Right renal cortex interstitium (tissue), 3 donors: Measurements from ENCODE around the gene TCP11. TPM values are rescaled to one million over a fixed set of nuclear protein-coding genes. Genes with fewer than 3 reads are reported as not detected.

Experiments
- DNase-seq, 3 donors: peaks; one replicate each; pipeline ENCODE4 v3.0.0-alpha.2; 2013; ENCODE audit warnings: low read depth in 3 of 3, low spot score in 2 of 3
- polyA plus RNA-seq, 3 donors: library from polyadenylated mRNA; unstranded; fragments of 120-200 nt; gene quantifications; one replicate each; pipeline ENCODE4 v1.2.1, GENCODE V29; 2013; ENCODE audit not compliant: insufficient read length in 3 of 3

Gene TCP11
- polyA plus RNA-seq: 1 to 10 TPM; 1.9 to 2.7 (median 2.6) TPM

- no peak for DNase-seq
Measured at GRCh38 chr6:35141007-35141655, at the start of gene TCP11. TSS of gene TCP11 (minus strand) at chr6:35141339. CDS start at chr6:35140870, 469 bp downstream.

GRCh38 chr6:35190306-35190705, 49.2 kb upstream of the TCP11 start:
- DNase-seq: no peak

- DNase-seq: no peak
Measured at GRCh38 chr6:35188886-35189285, 47.7 kb upstream of the TCP11 start.

DNA sequence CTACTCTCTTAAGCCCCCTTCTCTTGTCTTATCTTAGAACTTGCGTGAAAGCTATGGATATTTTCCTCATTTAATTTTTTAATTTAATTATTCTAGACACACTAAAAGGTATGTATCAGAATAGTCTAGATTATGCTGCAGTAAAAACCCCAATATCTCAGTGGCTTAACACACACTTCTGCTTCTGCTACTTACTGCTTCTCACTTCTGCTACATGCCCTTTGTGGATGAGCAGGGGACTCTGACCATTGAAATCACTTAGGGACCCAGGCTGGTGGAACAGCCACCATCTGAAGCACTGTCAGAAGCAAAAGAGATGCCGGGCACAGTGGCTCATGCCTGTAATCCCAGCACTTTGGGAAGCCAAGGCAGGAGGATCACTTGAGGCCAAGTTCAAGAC, 45.4 kb upstream of the TCP11 start:
- no peak for DNase-seq

- no peak for DNase-seq
Measured at GRCh38 chr6:35185971-35186370, 44.8 kb upstream of the TCP11 start.

GRCh38 chr6:35185302-35185681, 44.2 kb upstream of the TCP11 start:
- no peak for DNase-seq

DNA sequence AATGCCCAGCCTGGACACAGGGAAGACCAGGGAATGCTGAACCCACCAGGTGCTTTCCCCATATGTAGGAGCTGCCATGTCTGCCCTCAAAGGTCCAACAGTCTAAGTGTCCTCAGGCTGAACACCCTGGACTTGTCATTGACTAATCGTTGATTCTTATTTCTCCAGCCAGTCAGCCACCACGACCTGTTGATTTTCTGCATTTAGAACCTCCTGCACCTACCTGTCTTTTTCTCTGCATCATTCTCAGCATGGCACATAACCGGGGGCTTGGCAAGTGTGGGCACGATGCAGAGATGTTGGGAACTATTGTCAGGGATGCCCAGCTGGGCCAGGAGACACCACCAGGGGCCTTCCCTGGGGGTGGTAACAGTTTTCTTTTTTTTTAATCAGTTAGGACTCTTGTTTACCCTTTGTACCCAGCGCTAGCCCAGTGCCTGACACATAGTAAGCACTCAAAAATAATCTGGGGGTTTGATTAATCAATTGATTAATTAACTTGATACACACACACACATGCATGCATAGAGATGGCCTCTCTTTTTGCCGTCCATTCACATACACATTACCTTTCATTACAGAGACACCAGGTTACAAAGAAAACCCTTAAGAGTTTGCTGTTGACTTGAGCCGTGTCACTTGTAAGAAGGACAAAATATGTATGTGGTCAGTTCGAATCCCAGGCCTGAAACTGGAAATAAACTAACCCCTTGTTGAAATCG, 43.6 kb upstream of the TCP11 start:
- no peak for DNase-seq

GRCh38 chr6:35183935-35184334, 42.8 kb upstream of the TCP11 start:
- no peak for DNase-seq

- no peak for DNase-seq
Measured at GRCh38 chr6:35183281-35183680, 42.1 kb upstream of the TCP11 start.

DNA sequence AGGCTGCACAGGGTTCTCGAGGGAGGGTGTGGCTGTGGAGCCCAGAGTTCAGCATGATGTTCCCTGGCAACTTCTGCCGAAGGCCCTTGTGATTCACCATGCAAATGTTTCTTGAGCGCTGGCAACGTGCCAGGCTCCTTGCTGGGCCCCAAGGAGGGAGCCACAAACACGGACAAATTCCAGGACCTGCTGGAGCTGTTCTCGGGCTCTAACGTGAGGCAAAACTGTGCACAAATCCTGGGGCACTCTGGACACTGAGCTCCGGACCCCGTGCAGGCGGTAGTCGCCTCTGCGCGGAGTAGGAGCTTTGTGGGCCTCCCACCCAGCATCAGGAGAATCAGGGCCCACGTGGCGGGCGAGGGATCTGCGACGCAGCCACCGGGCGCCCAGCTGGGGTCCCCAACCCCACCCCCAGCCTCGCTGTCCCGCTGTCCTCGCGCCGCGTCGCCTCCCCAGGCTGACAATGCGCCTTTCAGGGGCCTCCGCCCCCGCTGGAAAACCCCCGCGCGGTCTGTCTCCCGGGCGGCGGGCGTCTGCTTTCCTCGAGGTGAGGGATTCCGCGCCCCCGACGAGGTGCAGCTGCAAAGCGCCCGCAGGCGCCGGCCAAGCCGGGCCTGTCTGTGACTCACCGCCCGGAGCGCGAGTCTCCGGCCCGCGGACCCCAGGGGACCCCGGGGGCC, 40.9 kb upstream of the TCP11 start:
- no peak for DNase-seq

GRCh38 chr6:35181308-35181932, 40.3 kb upstream of the TCP11 start:
- DNase-seq: no peak

DNA sequence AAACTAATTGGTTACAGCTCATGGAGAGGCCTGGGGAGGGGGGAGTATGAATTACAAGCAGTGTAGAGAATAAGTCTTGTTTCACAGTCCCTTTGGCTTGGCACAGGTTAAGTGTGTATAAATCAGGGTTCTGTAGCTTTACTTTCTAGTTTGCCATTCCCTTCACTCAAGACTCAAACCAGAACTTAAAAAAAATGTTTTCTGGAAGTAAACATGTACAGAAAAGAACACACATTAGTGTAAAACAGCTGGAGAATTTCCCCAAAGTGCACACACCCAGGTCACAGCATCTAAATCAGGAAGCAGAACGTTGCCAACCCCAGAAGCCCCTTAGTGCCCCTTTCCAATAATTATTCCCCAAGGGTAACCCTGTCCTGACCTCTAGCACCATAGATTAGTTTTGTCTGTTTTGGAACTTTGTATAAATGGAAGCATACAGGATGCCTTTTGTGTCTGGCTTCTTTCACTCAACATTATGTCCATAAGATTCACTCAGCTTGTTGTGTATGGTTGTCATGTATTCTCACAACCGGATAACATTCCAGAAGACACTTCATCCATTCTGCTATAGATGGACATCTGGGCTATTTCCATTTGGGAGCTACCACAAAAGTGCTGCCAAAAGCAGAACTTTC, 38.9 kb upstream of the TCP11 start:
- no peak for DNase-seq

DNA sequence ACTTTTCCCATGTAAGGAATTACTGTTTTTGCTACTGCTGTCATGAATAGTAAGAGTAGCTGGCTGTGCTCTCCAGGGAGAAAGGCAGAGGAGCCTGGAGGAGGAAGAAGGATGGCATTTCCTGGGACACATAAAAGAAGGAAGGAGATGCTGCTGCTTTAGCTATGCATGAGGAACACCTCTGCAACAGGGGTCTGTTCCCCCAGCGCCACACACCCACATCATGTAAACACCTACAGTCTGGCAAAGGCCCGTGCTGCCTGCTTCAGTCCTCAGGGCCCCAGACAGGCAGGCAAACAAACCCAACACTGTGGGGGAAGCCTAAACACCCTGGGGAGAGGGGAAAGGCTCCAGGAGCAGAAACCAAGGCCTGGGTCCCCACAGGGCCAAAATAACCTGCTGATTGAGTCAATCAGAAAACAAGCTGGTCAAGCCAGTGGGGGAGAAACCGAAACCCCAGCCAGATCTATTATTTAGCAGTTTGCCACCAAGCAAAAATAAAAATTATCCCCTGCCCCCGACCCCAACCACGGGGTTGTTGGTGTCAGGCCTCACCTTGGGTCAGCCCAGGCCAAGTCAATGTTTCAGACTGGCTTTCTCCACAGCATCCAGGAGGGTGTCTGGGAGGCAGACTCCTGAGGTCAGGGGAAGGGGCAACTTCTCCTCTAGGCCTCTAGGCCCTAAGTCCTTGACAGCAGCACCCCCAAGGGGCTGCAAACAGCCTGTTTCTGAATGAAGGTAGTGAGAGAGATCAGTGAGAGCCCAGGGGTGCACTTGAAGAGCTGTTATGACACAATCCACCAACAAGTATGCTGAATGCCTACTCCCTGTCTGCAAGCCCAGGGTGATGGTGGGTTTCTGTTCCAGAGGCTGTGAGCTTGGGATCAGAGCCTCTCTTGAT, 38.0 kb upstream of the TCP11 start:
- no peak for DNase-seq

GRCh38 chr6:35178012-35178411, 36.9 kb upstream of the TCP11 start:
- DNase-seq: no peak

DNA sequence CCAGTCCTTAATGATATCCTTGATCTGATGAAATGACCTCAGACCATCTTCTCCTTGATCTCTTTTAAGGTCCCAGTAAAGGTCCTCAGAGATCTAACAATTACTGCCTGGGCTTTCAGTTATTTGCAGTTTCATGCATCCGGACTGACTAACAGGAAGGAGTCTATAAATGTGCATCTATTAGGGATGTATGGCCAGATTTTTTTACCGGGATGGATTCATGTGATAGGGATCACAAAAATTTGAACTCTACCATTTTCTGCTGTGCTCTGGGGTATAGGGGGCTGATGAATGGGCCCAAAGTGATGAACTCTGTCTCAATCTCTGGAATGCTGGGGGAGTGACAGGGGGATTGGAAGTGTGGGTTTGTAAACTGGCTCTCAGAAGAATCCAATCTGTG, 36.5 kb upstream of the TCP11 start:
- DNase-seq: no peak

DNA sequence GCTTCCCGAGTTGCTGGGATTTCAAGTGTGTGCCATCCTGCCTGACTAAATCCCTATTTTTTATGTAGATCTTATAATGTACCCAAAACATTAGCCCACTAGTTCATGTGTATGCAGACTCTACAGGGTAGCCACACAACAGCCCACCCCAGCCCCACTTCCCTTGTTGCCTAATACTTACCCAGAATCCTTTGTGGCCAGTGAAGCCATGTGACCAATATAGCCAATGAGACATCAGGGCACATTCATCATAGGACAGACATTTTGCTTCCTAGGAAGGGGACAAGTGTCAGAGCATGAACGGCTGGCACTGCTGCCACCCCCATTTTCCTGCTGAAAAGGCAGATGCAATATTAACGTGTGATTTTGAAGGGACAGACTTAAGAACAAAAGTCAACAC, 36.0 kb upstream of the TCP11 start:
- DNase-seq: no peak

DNA sequence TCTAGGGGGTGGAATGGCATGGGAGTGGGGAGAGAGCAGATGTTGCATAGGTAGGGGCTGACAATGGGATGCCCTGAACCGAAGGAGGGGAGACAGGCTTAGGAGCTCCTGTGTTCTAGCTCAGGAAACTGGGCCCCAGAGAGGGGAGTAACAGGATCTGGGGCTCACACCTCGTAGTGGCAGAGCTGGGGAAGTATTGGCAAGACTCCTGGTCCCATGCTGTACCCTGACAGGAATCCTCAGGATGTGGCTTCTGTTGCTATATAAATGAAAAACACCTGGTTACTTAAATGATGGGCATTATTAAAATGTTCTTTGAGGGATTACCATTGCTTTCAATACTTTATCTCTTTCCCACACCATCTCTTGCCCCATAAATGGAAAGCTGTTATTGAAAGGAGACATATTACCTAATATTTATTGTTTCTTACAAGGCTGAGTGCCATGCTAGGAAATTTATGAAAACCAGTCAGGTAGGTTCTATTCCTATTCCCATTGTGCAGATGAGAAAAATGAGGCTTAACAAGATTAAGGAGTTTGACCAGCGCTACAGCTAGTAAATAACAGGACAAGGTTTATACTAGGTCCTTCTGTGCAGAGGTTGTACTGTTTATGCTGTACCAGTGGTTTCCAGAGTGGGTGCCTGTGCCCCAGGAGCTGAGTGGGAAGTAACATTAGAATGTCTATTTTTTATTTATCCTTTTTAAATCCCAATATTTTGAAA, 35.3 kb upstream of the TCP11 start:
- DNase-seq: no peak

DNA sequence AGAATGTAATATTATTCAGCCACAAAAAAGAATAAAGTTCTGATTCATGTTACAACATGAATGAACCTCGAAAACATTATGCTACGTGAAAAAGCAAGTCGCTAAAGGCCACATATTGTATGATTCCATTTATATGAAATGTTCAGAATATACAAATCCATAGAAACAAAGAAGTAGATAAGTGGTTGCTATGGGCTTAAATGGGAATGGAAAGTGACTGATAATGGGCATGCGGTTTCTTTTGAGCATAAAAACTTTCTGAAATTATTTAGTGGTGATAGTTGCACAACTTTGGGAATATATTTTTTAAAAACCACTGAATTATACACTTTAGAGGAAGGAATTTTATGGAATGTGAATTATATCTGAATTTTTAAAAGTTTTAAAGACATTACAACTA, 33.4 kb upstream of the TCP11 start:
- no peak for DNase-seq

- no peak for DNase-seq
Measured at GRCh38 chr6:35174088-35174434, 32.9 kb upstream of the TCP11 start.
